Gastrocnemius medialis (tissue), 4 donors: ENCODE results near the gene KHSRP. TPM values are rescaled to one million over a fixed set of nuclear protein-coding genes. Genes with fewer than 3 reads are reported as not detected.

Source experiments
- ATAC-seq, 2 donors: fragments of 150-250 bp; one replicate each; pipeline ENCODE4 v1.9.1; 2016
- DNase-seq, 2 donors: peaks; one replicate each; pipeline ENCODE4 v3.0.0-alpha.2; 2019
- H3K27ac ChIP-seq, 4 donors: fragments of 200-600 bp; sonication (generic); 1 replicate in 1 of 4; 2 replicates in 3 of 4; pipeline ENCODE4 v1.5.1; 2016 to 2018; ENCODE audit warnings: mild to moderate bottlenecking in 2 of 4, moderate library complexity in 1 of 4
- H3K27me3 ChIP-seq, 3 donors: fragments of 200-600 bp; sonication (generic) in 2 of 3; 1 replicate in 1 of 3; 2 replicates in 2 of 3; pipeline versions ENCODE4 v1.5.1 to v1.6.0; 2016 to 2019; ENCODE audit warnings: mild to moderate bottlenecking in 1 of 3, moderate library complexity in 1 of 3
- H3K36me3 ChIP-seq, 2 donors: fragments of 200-600 bp; sonication (generic) in 1 of 2; one replicate each; pipeline ENCODE4 v1.5.1; 2017 to 2018
- H3K4me1 ChIP-seq, 2 donors: fragments of 200-600 bp; sonication (generic) in 1 of 2; one replicate each; pipeline ENCODE4 v1.5.1; 2016 to 2017; ENCODE audit warnings: mild to moderate bottlenecking in 2 of 2
- H3K4me3 ChIP-seq, 4 donors: fragments of 200-600 bp; sonication (generic) in 3 of 4; 1 replicate in 1 of 4; 2 replicates in 3 of 4; pipeline ENCODE4 v1.5.1; 2016 to 2019; ENCODE audit warnings: mild to moderate bottlenecking in 2 of 4
- H3K9me3 ChIP-seq, 3 donors: fragments of 200-600 bp; sonication (generic) in 2 of 3; 1 replicate in 1 of 3; 2 replicates in 2 of 3; pipeline ENCODE4 v1.5.1; 2016 to 2019
- CTCF ChIP-seq, 5 experiments: fragments of 450-650 bp in 3 of 5; fragments of 200-600 bp in 2 of 5; sonication (generic) in 2 of 5; IDR thresholded peaks in 4 of 5; conservative IDR thresholded peaks in 1 of 5; 1 replicate in 4 of 5; 2 replicates in 1 of 5; pipeline ENCODE4 v1.5.1; 2016 to 2019; ENCODE audit warnings: antibody characterized with exemption in 5 of 5, mild to moderate bottlenecking in 3 of 5, moderate library complexity in 3 of 5
- POLR2A ChIP-seq, 2 donors: fragments of 450-650 bp; IDR thresholded peaks; one replicate each; pipeline ENCODE4 v1.6.1; 2017; ENCODE audit warnings: antibody characterized with exemption in 2 of 2, mild to moderate bottlenecking in 2 of 2, moderate library complexity in 2 of 2
- in situ Hi-C, 4 donors: fragments of 200-750 bp; cut with MboI; loops; one replicate each; pipeline versions ENCODE4 v1.15.0 to v1.8.0; 2017; ENCODE audit warnings: low sequenced_read_pairs in 4 of 4
- intact Hi-C: fragments of 100-400 bp; cut with DNase I; formaldehyde crosslinking; loops from one replicate; pipeline ENCODE4 v1.15.1; 2023; ENCODE audit warnings: low total_unique reads
- total RNA-seq, 4 donors: library from RNA; depleted of rRNA; stranded (reverse); fragments of >200 nt; gene quantifications; one replicate each; pipeline versions ENCODE4 v1.1.0 to v1.2.3, GENCODE V29; 2016

Gene KHSRP
- total RNA-seq, 4 donors from 2014 or later, result 49.1 to 124 (median 85.6) TPM

GRCh38 chr19:6413721-6414643, 10.6 kb downstream of the KHSRP start:
- no peak for TF ChIP-seq CTCF (IDR thresholded peaks at IDR 0.05 in 4 of 5, conservative IDR thresholded peaks at IDR 0.05 in 1 of 5)
- no peak for TF ChIP-seq POLR2A (IDR thresholded peaks at IDR 0.05)
- H3K4me1 ChIP-seq, result no peaks in the 10 kb centered on the region
- DNase-seq, result no peak
- in situ Hi-C loops, result no loop called here
- H3K4me3 ChIP-seq, result no peak overlapping the region
- peaks cover 0 to 52% of the 10 kb centered on the region in 2 donors for H3K36me3 ChIP-seq
- ATAC-seq, result no peak
- no peaks in the 10 kb centered on the region for H3K9me3 ChIP-seq
- intact Hi-C loops, result no loop called here
- H3K27me3 ChIP-seq, result no peaks in the 10 kb centered on the region
- H3K27ac ChIP-seq, result no peak overlapping the region

- in situ Hi-C loops (no loop called here), intact Hi-C loops (no loop called here)
- H3K9me3 ChIP-seq, result no peaks in the 10 kb centered on the region
- no peaks in the 10 kb centered on the region for H3K4me1 ChIP-seq
- ATAC-seq (no peak), DNase-seq (no peak)
- no peak overlapping the region for H3K4me3 ChIP-seq
- no peak overlapping the region for H3K27ac ChIP-seq
- H3K36me3 ChIP-seq, result peaks cover 0 to 45% of the 10 kb centered on the region in 2 donors
- H3K27me3 ChIP-seq, result no peaks in the 10 kb centered on the region
- TF ChIP-seq CTCF (IDR thresholded peaks at IDR 0.05 in 4 of 5, conservative IDR thresholded peaks at IDR 0.05 in 1 of 5) (no peak), POLR2A (IDR thresholded peaks at IDR 0.05) (no peak)
These were observed 11.3 kb downstream of the KHSRP start for GRCh38 chr19:6413291-6413690.

- Histone ChIP-seq H3K27me3 (no peaks in the 10 kb centered on the region), H3K4me3 (no peak overlapping the region), H3K4me1 (no peaks in the 10 kb centered on the region), H3K9me3 (no peaks in the 10 kb centered on the region), H3K36me3 (peaks cover 0 to 38% of the 10 kb centered on the region in 2 donors), H3K27ac (no peak overlapping the region)
- DNase-seq, result no peak
- in situ Hi-C loops, result no loop called here
- intact Hi-C loops, result no loop called here
- no peak for ATAC-seq
- no peak for TF ChIP-seq POLR2A (IDR thresholded peaks at IDR 0.05)
- peak in 3 of 5 experiments; percentile 24 to 42 (median 41) for TF ChIP-seq CTCF (IDR thresholded peaks at IDR 0.05 in 4 of 5, conservative IDR thresholded peaks at IDR 0.05 in 1 of 5)
These were observed 12.0 kb downstream of the KHSRP start for GRCh38 chr19:6412447-6413091.

- Histone ChIP-seq H3K4me3 (no peak overlapping the region), H3K27ac (no peak overlapping the region), H3K4me1 (no peaks in the 10 kb centered on the region), H3K27me3 (no peaks in the 10 kb centered on the region), H3K9me3 (no peaks in the 10 kb centered on the region), H3K36me3 (peaks cover 0 to 33% of the 10 kb centered on the region in 2 donors)
- ATAC-seq (no peak), DNase-seq (no peak)
- in situ Hi-C loops (no loop called here), intact Hi-C loops (no loop called here)
- TF ChIP-seq CTCF (IDR thresholded peaks at IDR 0.05 in 4 of 5, conservative IDR thresholded peaks at IDR 0.05 in 1 of 5) (no peak), POLR2A (IDR thresholded peaks at IDR 0.05) (no peak)
These were observed 12.6 kb downstream of the KHSRP start for GRCh38 chr19:6412061-6412446.
